Peyer's patch (tissue), 4 donors: Measurements from ENCODE around the gene F2RL1.

Experiments
- POLR2A ChIP-seq, 2 donors: fragments of 450-650 bp; IDR thresholded peaks; one replicate each; pipeline ENCODE4 v1.5.1; 2017; ENCODE audit warnings: antibody characterized with exemption in 2 of 2, mild to moderate bottlenecking in 2 of 2, moderate library complexity in 2 of 2
- TF ChIP-seq, protein P1 (sequence below), 6 experiments: fragments of 450-650 bp in 4 of 6; fragments of 200-600 bp in 2 of 6; sonication (generic) in 1 of 6; IDR thresholded peaks; one replicate each; pipeline ENCODE4 v1.5.1; 2017 to 2019; ENCODE audit warnings: antibody characterized with exemption in 6 of 6, mild to moderate bottlenecking in 3 of 6, moderate library complexity in 1 of 6

GRCh38 chr5:76859591-76860247, 40.9 kb downstream of the F2RL1 start:
- no peak for TF ChIP-seq POLR2A (IDR thresholded peaks at IDR 0.05)
- TF ChIP-seq, protein P1, sequence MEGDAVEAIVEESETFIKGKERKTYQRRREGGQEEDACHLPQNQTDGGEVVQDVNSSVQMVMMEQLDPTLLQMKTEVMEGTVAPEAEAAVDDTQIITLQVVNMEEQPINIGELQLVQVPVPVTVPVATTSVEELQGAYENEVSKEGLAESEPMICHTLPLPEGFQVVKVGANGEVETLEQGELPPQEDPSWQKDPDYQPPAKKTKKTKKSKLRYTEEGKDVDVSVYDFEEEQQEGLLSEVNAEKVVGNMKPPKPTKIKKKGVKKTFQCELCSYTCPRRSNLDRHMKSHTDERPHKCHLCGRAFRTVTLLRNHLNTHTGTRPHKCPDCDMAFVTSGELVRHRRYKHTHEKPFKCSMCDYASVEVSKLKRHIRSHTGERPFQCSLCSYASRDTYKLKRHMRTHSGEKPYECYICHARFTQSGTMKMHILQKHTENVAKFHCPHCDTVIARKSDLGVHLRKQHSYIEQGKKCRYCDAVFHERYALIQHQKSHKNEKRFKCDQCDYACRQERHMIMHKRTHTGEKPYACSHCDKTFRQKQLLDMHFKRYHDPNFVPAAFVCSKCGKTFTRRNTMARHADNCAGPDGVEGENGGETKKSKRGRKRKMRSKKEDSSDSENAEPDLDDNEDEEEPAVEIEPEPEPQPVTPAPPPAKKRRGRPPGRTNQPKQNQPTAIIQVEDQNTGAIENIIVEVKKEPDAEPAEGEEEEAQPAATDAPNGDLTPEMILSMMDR (IDR thresholded peaks at IDR 0.05) = no peak
